ENCODE data around the gene DOK1. TPM values are rescaled to one million over a fixed set of nuclear protein-coding genes. Genes with fewer than 3 reads are reported as not detected.

Gene DOK1
- total RNA-seq, 2 donors from 2014 or later, result 20.6 to 25.6 TPM

- ATAC-seq (replicated peaks in 1 of 2) (peak; percentile 51 to 60), DNase-seq (peak; percentile 62 to 63)
- H3K27me3 Mint-ChIP-seq (ENCODE audit: low read depth), result peaks cover 17% of the 10 kb centered on the region
- no peaks in the 10 kb centered on the region for H3K9me3 Mint-ChIP-seq
- H3K4me3 Mint-ChIP-seq, result no peak overlapping the region
- peaks cover 36% of the 10 kb centered on the region for H3K4me1 Mint-ChIP-seq (ENCODE audit: low read depth)
- H3K27ac Mint-ChIP-seq, result no peak overlapping the region
- H3K36me3 Mint-ChIP-seq (ENCODE audit: insufficient read depth in 2 of 2), result no peaks in the 10 kb centered on the region
Observed at GRCh38 chr2:74587664-74588277, 33.3 kb downstream of the DOK1 start.

DNA sequence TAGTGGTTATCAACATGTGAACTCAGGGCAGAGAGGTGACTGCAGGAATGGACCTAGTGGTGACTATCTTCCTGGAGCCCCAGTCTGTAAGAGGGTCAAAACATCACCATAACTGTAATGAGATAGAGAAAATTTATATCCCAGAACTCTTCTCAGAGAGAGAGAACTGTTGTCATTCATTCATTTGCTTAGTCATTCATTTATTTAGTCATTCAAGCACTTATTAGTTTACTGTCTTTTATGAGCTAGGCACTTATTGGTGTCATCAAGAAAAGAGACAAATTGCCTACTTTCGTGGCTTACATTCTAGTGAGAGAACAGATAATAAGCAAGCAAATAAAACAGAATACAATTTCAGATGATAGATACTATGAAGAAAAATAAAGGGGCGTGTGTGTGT lies 34.1 kb downstream of the DOK1 start:
- Mint-ChIP-seq H3K36me3 (ENCODE audit: insufficient read depth in 2 of 2) (no peaks in the 10 kb centered on the region), H3K27ac (no peak overlapping the region), H3K9me3 (no peaks in the 10 kb centered on the region), H3K4me3 (no peak overlapping the region), H3K27me3 (ENCODE audit: low read depth) (peaks cover 20% of the 10 kb centered on the region), H3K4me1 (ENCODE audit: low read depth) (peaks cover 33% of the 10 kb centered on the region)
- ATAC-seq (replicated peaks in 1 of 2), result no peak
- DNase-seq, result no peak

DNA sequence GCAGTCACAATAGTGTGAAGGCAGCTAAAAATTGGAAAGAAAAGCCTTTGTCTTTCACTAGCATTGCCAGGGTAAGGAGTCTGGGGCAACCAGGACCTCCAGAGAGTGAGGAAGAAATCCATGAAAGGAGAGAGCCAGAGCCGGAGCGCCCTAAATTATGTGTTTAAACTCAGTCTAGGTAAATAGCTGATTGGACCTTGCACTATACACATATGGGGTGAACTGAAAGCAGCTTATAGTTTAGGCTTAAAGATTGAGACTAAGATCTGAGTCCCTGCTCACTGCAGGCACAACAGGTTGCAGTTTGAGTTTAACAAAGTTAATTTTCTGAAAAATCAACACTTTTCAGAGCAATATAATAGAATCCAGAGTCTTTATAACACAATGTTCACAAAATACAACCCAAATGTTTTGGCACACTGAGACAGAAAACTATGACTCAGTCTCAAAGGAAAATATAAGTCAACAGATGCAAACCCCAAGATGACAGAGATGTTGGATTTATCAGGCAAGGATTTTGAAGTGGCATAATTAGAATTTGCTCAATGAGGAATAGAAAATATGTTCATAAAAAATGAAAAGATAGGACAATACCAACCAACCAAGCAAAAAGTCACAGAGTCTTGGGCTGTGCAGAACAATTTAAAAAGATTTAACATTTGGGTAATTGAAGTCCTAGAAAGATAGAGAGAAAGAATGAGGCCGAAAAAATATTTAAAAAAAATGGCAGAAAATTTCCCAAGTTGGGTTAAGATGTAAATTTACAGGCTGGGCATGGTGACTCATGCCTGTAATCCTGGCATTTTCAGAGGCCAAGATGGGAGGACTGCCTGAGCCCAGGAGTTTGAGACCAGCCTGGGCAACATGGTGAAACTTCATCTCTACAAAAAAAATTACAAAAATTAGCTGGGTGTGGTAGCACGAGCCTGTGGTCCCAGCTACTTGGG lies 39.6 kb downstream of the DOK1 start:
- H3K36me3 Mint-ChIP-seq (ENCODE audit: insufficient read depth in 2 of 2), result no peaks in the 10 kb centered on the region
- peaks cover 11% of the 10 kb centered on the region for H3K4me1 Mint-ChIP-seq (ENCODE audit: low read depth)
- H3K9me3 Mint-ChIP-seq, result no peaks in the 10 kb centered on the region
- H3K27ac Mint-ChIP-seq, result peak overlapping the region; percentile 22
- peak in 1 of 2 donors; percentile 52 for ATAC-seq (replicated peaks in 1 of 2)
- no peak for DNase-seq
- H3K27me3 Mint-ChIP-seq (ENCODE audit: low read depth), result peaks cover 34% of the 10 kb centered on the region
- no peak overlapping the region for H3K4me3 Mint-ChIP-seq

DNA sequence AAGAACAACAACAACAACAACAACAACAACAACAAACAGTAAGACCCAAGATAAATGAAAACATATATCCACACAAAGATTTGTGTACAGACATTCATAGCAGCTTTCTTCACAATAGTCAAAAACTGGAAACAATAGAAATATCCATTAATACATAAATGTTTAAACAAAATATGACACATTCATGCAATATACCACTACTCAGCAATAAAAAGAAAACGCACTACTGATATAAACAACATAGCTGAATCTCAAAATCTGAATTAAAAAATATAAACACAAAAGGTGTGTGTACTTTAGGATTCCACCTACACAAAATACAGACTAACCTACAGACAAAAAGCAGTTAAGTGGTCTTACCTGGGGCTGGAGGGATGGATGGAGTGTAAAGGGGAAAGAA lies 42.1 kb downstream of the DOK1 start:
- no peaks in the 10 kb centered on the region for H3K36me3 Mint-ChIP-seq (ENCODE audit: insufficient read depth in 2 of 2)
- no peak for DNase-seq
- H3K27me3 Mint-ChIP-seq (ENCODE audit: low read depth), result peaks cover 24% of the 10 kb centered on the region
- ATAC-seq (replicated peaks in 1 of 2), result no peak
- H3K9me3 Mint-ChIP-seq, result no peaks in the 10 kb centered on the region
- H3K4me1 Mint-ChIP-seq (ENCODE audit: low read depth), result peaks cover 11% of the 10 kb centered on the region
- no peak overlapping the region for H3K4me3 Mint-ChIP-seq
- no peak overlapping the region for H3K27ac Mint-ChIP-seq

DNA sequence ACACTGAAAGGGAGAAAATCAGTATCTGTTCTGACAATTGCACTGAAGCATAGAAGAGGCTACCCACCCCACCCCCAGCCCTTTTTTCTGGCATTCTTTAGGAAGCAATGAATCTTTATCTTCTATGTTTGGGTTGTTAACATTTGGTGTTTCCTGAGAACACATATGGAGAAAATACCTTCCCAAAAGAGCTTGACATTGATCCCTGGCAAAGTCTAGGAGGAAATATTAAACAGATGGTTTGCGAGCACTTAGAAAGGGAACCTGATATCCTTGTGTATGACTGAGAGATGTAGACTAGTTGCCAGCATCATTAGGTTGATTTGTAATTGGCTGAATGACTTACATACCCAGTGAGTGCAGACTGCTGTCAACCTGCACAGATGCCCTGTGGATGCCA lies 42.9 kb downstream of the DOK1 start:
- H3K4me3 Mint-ChIP-seq, result no peak overlapping the region

DNA sequence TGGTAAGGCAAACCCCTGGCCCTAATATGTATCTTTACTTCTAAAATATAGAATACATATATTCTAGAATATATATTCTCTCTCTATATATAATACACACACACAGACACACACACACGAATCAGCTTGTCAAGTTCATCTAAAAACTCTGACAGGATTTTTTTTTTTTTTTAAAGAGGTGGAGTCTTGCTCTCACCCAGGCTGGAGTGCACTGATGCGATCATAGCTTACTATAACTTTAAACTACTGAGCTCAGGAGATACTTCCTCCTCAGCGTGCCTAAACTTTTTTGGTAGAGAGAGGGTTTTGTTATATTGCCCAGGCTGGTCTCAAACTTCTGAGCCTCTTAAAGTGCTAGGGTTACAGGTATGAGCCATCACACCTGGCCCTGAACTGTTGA lies 45.2 kb downstream of the DOK1 start:
- Mint-ChIP-seq H3K36me3 (ENCODE audit: insufficient read depth in 2 of 2) (no peaks in the 10 kb centered on the region), H3K9me3 (peaks cover 0 to 2% of the 10 kb centered on the region in 2 donors), H3K27me3 (ENCODE audit: low read depth) (peaks cover 36% of the 10 kb centered on the region), H3K4me1 (ENCODE audit: low read depth) (peaks cover 8% of the 10 kb centered on the region), H3K27ac (no peak overlapping the region), H3K4me3 (no peak overlapping the region)
- ATAC-seq (replicated peaks in 1 of 2) (no peak), DNase-seq (no peak)

More for the DNA sequence above, 42.9 kb downstream of the DOK1 start:
- ATAC-seq (replicated peaks in 1 of 2) (no peak), DNase-seq (no peak)
- Mint-ChIP-seq H3K4me1 (ENCODE audit: low read depth) (peaks cover 11% of the 10 kb centered on the region), H3K27ac (no peak overlapping the region), H3K27me3 (ENCODE audit: low read depth) (peaks cover 26% of the 10 kb centered on the region), H3K36me3 (ENCODE audit: insufficient read depth in 2 of 2) (no peaks in the 10 kb centered on the region), H3K9me3 (no peaks in the 10 kb centered on the region)

GRCh38 chr2:74602586-74603281 lies 48.2 kb downstream of the DOK1 start:
- peak overlapping the region in 1 of 2 donors; percentile 25 for H3K4me3 Mint-ChIP-seq
- peaks cover 24% of the 10 kb centered on the region for H3K27me3 Mint-ChIP-seq (ENCODE audit: low read depth)
- ATAC-seq (replicated peaks in 1 of 2) (peak; percentile 69 to 91), DNase-seq (no peak)
- H3K9me3 Mint-ChIP-seq, result peaks cover 0 to 2% of the 10 kb centered on the region in 2 donors
- no peaks in the 10 kb centered on the region for H3K36me3 Mint-ChIP-seq (ENCODE audit: insufficient read depth in 2 of 2)
- H3K4me1 Mint-ChIP-seq (ENCODE audit: low read depth), result peaks cover 8% of the 10 kb centered on the region
- no peak overlapping the region for H3K27ac Mint-ChIP-seq

- no peak overlapping the region for H3K27ac Mint-ChIP-seq
- H3K27me3 Mint-ChIP-seq (ENCODE audit: low read depth), result peaks cover 26% of the 10 kb centered on the region
- no peak for DNase-seq
- no peaks in the 10 kb centered on the region for H3K36me3 Mint-ChIP-seq (ENCODE audit: insufficient read depth in 2 of 2)
- H3K4me3 Mint-ChIP-seq, result peak overlapping the region in 1 of 2 donors; percentile 25
- H3K9me3 Mint-ChIP-seq, result peaks cover 0 to 2% of the 10 kb centered on the region in 2 donors
- H3K4me1 Mint-ChIP-seq (ENCODE audit: low read depth), result peaks cover 8% of the 10 kb centered on the region
- ATAC-seq (replicated peaks in 1 of 2), result peak; percentile 52 to 66
Observed at GRCh38 chr2:74603282-74604000, 48.9 kb downstream of the DOK1 start.

DNA sequence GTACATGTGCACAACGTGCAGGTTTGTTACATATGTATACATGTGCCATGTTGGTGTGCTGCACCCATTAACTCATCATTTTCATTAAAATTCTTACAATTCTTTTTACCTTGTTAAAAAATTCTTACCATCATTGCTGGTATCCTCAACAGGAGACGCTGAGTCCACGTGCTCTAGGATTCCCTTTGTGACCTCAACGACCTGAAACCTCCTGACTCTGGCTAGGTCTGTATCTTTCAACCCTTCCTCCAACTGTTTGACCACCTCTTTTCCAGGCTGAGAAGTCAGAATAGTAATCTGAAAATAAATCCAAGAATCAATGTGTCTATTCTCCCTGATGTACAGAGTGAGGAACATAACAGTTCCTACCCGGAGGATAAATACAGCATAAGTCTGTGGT lies 52.4 kb downstream of the DOK1 start:
- Mint-ChIP-seq H3K9me3 (peaks cover 0 to 2% of the 10 kb centered on the region in 2 donors), H3K4me3 (no peak overlapping the region), H3K36me3 (ENCODE audit: insufficient read depth in 2 of 2) (no peaks in the 10 kb centered on the region), H3K27me3 (ENCODE audit: low read depth) (peaks cover 56% of the 10 kb centered on the region), H3K27ac (no peak overlapping the region), H3K4me1 (ENCODE audit: low read depth) (peaks cover 8% of the 10 kb centered on the region)
- ATAC-seq (replicated peaks in 1 of 2) (no peak), DNase-seq (no peak)

Other genes starting within 250 kb of the DOK1 start
- 1 to 10 TPM; 4.4 to 6.5 TPM for gene SLC4A5, start 211.3 kb upstream of the DOK1 start, total RNA-seq
- gene DCTN1, start 174.4 kb upstream of the DOK1 start, total RNA-seq, result 10 to 100 TPM; 68.9 to 71.4 TPM
- 1 to 10 TPM; 3.7 to 4.9 TPM for gene C2orf81, start 133.1 kb upstream of the DOK1 start, total RNA-seq
- 10 to 100 TPM; 67.6 to 67.9 TPM for gene WDR54, start 133.0 kb upstream of the DOK1 start, total RNA-seq
- 1 to 10 TPM; 3.1 to 4.8 TPM for gene RTKN, start 112.8 kb upstream of the DOK1 start, total RNA-seq
- 10 to 100 TPM; 39.2 to 44.1 TPM for gene INO80B, start 99.6 kb upstream of the DOK1 start, total RNA-seq
- gene WBP1, start 96.3 kb upstream of the DOK1 start, total RNA-seq, result 10 to 100 TPM; 65.0 to 87.7 TPM
- gene MOGS, start 89.3 kb upstream of the DOK1 start, total RNA-seq, result 10 to 100 TPM; 64.7 to 65.1 TPM
- 10 to 100 TPM; 65.7 to 80.7 TPM for gene MRPL53, start 82.0 kb upstream of the DOK1 start, total RNA-seq
- gene CCDC142, start 71.7 kb upstream of the DOK1 start, total RNA-seq, result 1 to 10 TPM; 9.0 to 9.5 TPM
- gene TTC31, start 71.6 kb upstream of the DOK1 start, total RNA-seq, result 10 to 100 TPM; 41.8 to 43.9 TPM
- 1 to 10 TPM; 1.2 TPM for gene LBX2, start 55.1 kb upstream of the DOK1 start, total RNA-seq
- gene PCGF1, start 47.0 kb upstream of the DOK1 start, total RNA-seq, result 10 to 100 TPM; 46.9 to 63.1 TPM
- gene TLX2, start 40.3 kb upstream of the DOK1 start, total RNA-seq, result 1 to 10 TPM; 1.4 to 2.4 TPM
- gene DQX1, start 28.5 kb upstream of the DOK1 start, total RNA-seq, result 1 to 10 TPM; 1.5 to 1.9 TPM
- gene AUP1, start 25.0 kb upstream of the DOK1 start, total RNA-seq, result 100 to 1,000 TPM; 128 to 136 TPM
- gene HTRA2, start 24.8 kb upstream of the DOK1 start, total RNA-seq, result 10 to 100 TPM; 74.3 to 84.9 TPM
- 1 to 10 TPM; 3.1 to 3.6 TPM for gene LOXL3, start 778 bp upstream of the DOK1 start, total RNA-seq
- not detected for gene M1AP, start 93.6 kb downstream of the DOK1 start, total RNA-seq
- 1 to 10 TPM; 6.4 to 9.7 TPM for gene SEMA4F, start 99.5 kb downstream of the DOK1 start, total RNA-seq